Astrocyte of the cerebellum (primary cell): ENCODE measurements around the gene SLC38A10.

ENCODE experiments used
- DNase-seq: peaks from one replicate; pipeline ENCODE4 v3.0.0-alpha.2; 2011; ENCODE audit warnings: low read depth
- H3K4me3 ChIP-seq: 2 replicates; pipeline ENCODE4 v1.5.1; 2011; ENCODE audit warnings: mild to moderate bottlenecking, low read depth, low read length, moderate library complexity
- in situ Hi-C: cut with HindIII; loops from 2 replicates; pipeline ENCODE4 v1.10.0; 2017; ENCODE audit warnings: low sequenced_read_pairs
- TF ChIP-seq, protein P1 (sequence below): IDR thresholded peaks from 2 replicates; pipeline ENCODE4 v1.5.1; 2012; ENCODE audit warnings: low read length, low read depth, moderate library complexity, mild to moderate bottlenecking; ENCODE audit errors: missing control alignments

Gene SLC38A10

DNA sequence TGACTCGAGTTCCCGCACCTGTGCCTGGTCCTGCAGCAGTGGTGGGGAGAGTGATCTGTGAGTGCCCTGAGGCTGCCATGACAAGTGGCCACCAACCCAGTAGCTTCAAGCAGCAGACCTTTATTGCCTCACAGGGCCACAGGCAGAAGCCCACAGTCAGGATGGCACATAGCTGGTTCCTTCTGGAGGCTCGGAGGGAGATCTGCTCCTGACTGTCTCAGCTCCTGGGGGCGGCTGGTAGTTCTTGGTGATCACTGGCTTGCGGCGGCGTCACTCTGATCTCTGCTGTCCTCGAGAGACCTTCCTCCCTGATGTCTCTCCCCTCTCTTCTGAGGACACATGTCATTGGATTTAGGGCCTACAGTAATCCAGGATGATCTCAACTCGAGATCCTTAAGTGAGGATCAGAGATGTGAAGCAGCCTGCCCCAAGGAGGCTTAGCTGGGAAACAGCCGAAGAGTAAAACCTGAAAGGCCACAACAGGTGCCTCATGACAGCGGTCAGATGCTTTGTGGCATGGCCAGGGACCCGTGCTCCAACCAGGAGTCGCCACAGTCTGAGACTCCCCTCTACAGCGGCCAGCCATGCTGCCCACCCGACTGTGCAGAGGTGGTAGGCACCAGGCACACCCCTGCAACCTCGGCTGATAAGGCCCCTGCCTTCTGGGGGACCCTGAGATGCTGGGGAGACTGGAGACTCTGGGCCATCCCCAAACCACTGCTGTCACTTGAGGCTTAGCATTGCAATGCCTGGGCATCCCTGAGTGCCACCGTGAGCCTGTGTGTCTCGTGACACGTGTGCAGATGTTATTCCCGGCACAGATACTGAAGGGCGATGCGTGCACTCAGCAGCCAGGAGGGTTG, 30.0 kb upstream of the SLC38A10 start:
- TF ChIP-seq, protein P1, sequence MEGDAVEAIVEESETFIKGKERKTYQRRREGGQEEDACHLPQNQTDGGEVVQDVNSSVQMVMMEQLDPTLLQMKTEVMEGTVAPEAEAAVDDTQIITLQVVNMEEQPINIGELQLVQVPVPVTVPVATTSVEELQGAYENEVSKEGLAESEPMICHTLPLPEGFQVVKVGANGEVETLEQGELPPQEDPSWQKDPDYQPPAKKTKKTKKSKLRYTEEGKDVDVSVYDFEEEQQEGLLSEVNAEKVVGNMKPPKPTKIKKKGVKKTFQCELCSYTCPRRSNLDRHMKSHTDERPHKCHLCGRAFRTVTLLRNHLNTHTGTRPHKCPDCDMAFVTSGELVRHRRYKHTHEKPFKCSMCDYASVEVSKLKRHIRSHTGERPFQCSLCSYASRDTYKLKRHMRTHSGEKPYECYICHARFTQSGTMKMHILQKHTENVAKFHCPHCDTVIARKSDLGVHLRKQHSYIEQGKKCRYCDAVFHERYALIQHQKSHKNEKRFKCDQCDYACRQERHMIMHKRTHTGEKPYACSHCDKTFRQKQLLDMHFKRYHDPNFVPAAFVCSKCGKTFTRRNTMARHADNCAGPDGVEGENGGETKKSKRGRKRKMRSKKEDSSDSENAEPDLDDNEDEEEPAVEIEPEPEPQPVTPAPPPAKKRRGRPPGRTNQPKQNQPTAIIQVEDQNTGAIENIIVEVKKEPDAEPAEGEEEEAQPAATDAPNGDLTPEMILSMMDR: no peak

DNA sequence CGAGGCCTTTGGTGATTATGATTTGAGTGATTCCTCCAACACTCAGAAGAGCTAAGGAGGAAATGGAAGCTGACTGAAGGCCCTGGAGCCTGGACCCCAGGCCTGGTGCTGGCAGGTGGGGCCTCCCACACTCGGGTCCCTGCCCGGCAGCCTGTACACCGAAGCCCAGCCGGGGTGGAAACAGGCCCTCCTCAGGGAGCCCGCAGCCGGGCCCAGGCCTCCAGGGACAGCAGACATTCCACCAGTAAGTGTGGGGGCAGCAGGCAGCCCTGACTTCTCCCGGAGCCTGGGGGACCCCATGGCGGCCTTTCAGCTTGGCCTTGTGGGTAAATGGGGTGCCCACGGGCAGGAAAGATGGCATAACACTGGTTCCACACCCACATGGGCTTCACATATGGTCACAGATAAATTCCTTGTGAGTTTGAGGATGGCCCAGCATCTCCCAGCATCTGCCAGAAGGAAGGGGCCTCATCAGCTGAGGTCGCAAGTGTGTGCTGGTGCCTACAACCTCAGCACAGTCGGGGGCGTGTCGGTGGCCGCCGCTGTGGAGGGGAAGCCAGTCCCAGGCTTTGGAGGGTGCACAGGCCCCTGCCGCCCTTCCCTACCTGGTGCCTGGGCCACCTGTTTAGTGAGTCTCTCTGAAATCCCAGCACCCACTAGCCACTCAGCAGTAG, 29.2 kb upstream of the SLC38A10 start:
- TF ChIP-seq, protein P1: no peak
- no peak for DNase-seq
- no peak overlapping the region for H3K4me3 ChIP-seq
- in situ Hi-C loops: no loop called here

More for the DNA sequence above, 30.0 kb upstream of the SLC38A10 start:
- no peak overlapping the region for H3K4me3 ChIP-seq
- DNase-seq: no peak
- in situ Hi-C loops: no loop called here

DNA sequence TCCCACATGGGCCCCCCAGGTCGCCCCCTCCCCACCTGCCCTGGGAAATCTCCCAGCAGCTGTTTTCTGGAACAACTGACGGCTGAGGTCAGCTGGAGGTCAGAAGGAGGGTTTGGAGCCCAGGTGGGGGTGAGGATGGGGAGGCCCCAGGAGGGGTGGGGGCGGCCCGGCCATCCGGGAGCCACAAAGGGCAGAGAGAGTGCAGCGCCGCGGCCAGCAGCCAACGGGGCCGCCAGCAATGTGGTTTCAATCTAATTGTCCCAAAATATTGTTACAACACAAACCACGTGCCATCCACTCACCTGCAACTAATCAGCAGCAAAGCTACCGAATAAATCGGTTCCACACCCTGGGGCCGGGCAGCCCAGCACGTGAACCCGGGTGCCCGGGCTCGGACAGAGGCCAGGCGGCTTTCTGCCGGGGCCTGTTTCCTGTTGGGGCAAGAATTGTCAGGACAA, 28.3 kb upstream of the SLC38A10 start:
- no peak overlapping the region for H3K4me3 ChIP-seq
- no peak for DNase-seq
- TF ChIP-seq, protein P1: no peak
- in situ Hi-C loops: no loop called here

DNA sequence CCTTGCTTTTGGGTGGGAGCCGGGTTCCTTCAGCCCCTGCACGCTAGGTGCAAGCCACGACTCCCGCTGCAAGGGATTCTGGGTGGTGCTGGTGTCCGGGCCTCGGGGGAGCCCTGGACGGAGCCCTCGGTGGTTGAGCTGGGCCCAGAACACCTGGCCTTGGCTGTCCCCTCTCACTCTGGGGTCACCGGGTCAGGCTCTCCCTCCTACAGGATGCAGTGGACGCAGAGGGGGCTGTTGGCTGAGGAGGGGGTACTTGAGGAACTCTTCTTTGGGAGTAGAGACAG, 27.9 kb upstream of the SLC38A10 start:
- DNase-seq: no peak
- TF ChIP-seq, protein P1: no peak
- no peak overlapping the region for H3K4me3 ChIP-seq
- in situ Hi-C loops: no loop called here

DNA sequence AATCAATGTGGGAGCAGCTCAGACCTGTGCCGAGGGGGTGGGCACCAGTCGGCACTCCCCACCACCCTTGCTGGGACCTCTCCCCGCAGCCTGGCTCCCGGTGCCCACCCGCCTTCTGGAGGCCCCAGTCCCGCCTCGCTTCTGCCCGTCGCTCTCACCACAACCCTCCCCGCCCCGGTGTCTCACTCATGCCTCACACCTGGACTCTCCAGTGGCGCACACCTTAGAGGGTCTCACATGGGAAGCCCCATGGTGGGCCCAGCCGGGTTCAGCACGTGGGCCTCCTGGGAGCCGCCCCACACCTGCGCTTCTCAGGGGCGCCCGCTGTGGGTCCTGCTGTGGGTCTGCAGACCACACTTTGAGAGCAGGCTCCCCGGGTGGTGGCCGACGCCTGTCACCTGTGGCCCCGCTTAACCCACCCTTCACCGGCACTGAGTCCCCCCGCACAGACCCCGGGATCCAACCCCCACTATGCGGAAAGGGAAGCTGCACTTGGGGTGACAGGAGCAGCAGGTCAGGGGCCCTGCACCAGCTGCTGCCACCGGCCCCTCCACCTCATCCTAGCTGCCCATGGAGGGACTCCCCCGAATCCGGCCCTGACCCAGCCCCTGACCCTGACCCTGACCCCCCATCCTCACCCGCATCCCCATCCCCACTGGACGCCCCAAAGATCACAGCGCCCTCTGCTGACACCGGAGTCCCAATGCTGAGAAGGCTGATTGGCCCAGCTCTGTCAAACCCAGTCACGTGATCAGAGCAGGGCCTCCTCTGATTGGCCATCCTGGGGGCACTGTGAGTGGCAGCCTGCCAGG, 27.4 kb upstream of the SLC38A10 start:
- no peak overlapping the region for H3K4me3 ChIP-seq
- TF ChIP-seq, protein P1: peak; percentile 19
- no peak for DNase-seq
- in situ Hi-C loops: no loop called here

DNA sequence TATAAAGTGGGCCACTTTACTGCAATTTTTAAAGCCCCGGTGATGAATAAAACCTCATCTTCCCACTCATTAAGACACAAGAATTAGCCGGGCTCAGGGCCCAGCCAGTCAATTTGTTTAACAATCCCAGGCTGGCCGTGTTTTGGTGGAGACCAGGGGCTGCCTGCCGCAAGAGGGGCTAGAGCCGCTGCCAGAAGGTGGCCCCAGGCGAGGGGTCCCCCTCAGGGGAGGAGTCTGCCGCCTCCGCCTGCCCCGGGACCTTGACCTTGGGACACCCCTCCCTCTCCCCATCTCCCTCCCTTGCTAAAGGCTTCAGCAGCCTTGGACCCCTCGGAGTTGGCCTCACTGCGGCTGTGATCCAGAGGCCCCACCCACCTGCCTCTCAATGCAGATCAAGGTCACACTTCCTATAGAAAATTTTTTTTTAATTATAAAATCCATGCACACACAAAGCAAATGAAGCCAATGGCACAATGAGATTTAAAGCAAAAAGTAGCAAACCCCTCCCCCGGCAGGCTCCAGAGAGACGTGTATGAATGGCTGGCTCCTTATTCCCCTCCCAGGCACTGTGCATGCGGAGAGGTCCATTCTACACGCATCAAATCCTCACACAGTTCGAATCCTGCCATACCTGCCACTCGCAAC, 23.0 kb upstream of the SLC38A10 start:
- in situ Hi-C loops: no loop called here
- TF ChIP-seq, protein P1: no peak
- DNase-seq: no peak
- H3K4me3 ChIP-seq: no peak overlapping the region
